Fibroblast of lung (primary cell): Measurements from ENCODE around the gene CFAP119. TPM values are rescaled to one million over a fixed set of nuclear protein-coding genes. Genes with fewer than 3 reads are reported as not detected.

Experiments used
- DNase-seq, 2 donors: peaks; one replicate each; pipeline versions ENCODE4 v3.0.0 to v3.0.0-alpha.2; 2010; ENCODE audit warnings: low read depth in 2 of 2
- H2AFZ ChIP-seq: 2 replicates; pipeline ENCODE4 v1.5.1; 2012; ENCODE audit warnings: low read length, control low read depth, inconsistent platforms
- H3K27ac ChIP-seq: 2 replicates; pipeline ENCODE4 v1.5.1; 2011; ENCODE audit warnings: low read length, control low read depth; ENCODE audit not compliant: insufficient read depth
- H3K27me3 ChIP-seq: 2 replicates; pipeline ENCODE4 v1.5.1; 2011; ENCODE audit warnings: mild to moderate bottlenecking, low read length; ENCODE audit not compliant: control insufficient read depth, insufficient read depth
- H3K36me3 ChIP-seq: 2 replicates; pipeline ENCODE4 v1.5.1; 2011; ENCODE audit warnings: low read length; ENCODE audit not compliant: control insufficient read depth, insufficient read depth
- H3K4me1 ChIP-seq: 2 replicates; pipeline ENCODE4 v1.5.1; 2011; ENCODE audit warnings: low read length; ENCODE audit not compliant: control insufficient read depth, insufficient read depth; ENCODE audit errors: extremely low read depth
- H3K4me2 ChIP-seq: 2 replicates; pipeline ENCODE4 v1.5.1; 2011; ENCODE audit warnings: low read length, control low read depth; ENCODE audit not compliant: insufficient read depth; ENCODE audit errors: extremely low read depth
- H3K4me3 ChIP-seq, 4 experiments: fragments of 200-600 bp in 1 of 4; sonication (generic) in 1 of 4; replicated peaks in 1 of 4; 2 replicates each; pipeline ENCODE4 v1.5.1; 2011 to 2016; ENCODE audit warnings: low read length in 4 of 4, low read depth in 3 of 4, mild to moderate bottlenecking in 3 of 4, control low read depth in 2 of 4, inconsistent platforms in 1 of 4, mixed read lengths in 1 of 4; ENCODE audit not compliant: insufficient read depth in 1 of 4; ENCODE audit errors: control extremely low read depth in 1 of 4
- H3K79me2 ChIP-seq: 2 replicates; pipeline ENCODE4 v1.5.1; 2012; ENCODE audit warnings: mild to moderate bottlenecking, low read length, inconsistent platforms; ENCODE audit not compliant: control insufficient read depth, insufficient read depth
- H3K9ac ChIP-seq: 2 replicates; pipeline ENCODE4 v1.5.1; 2011; ENCODE audit warnings: mild to moderate bottlenecking, low read length, control low read depth; ENCODE audit not compliant: insufficient read depth
- H3K9me3 ChIP-seq: 2 replicates; pipeline ENCODE4 v1.5.1; 2012; ENCODE audit warnings: low read depth, low read length; ENCODE audit not compliant: control insufficient read depth, insufficient read depth
- H4K20me1 ChIP-seq: 2 replicates; pipeline ENCODE4 v1.5.1; 2011; ENCODE audit warnings: low read length; ENCODE audit not compliant: control insufficient read depth, insufficient read depth; ENCODE audit errors: extremely low read depth
- EZH2 ChIP-seq: IDR thresholded peaks from 2 replicates; pipeline ENCODE4 v1.5.1; 2012; ENCODE audit warnings: low read length, control low read depth, mild to moderate bottlenecking; ENCODE audit errors: missing control alignments
- polyA plus RNA-seq, 2 donors: library from polyadenylated mRNA; depleted of rRNA in 1 of 2; stranded (reverse) in 1 of 2; unstranded in 1 of 2; fragments of >200 nt; gene quantifications; 2 replicates each; pipeline ENCODE4 v1.2.1, GENCODE V29; 2011 to 2012; ENCODE audit warnings: missing spikeins in 1 of 2
- total RNA-seq: library from RNA; depleted of rRNA; stranded (reverse); fragments of >200 nt; gene quantifications from 2 replicates; pipeline ENCODE4 v1.2.1, GENCODE V29; 2014
- TF ChIP-seq, protein P1 (sequence below), 2 donors: IDR thresholded peaks in 1 of 2; conservative IDR thresholded peaks in 1 of 2; 1 replicate in 1 of 2; 2 replicates in 1 of 2; pipeline ENCODE4 v1.5.1; 2011 to 2012; ENCODE audit warnings: low read length in 2 of 2, control low read depth in 1 of 2, inconsistent platforms in 1 of 2, low read depth in 1 of 2, mild to moderate bottlenecking in 1 of 2

Gene CFAP119
- total and polyA plus RNA-seq, 2 donors (not counting 1 experiment from before 2014, with no cell fraction given), result 1.3 to 1.5 TPM

DNA sequence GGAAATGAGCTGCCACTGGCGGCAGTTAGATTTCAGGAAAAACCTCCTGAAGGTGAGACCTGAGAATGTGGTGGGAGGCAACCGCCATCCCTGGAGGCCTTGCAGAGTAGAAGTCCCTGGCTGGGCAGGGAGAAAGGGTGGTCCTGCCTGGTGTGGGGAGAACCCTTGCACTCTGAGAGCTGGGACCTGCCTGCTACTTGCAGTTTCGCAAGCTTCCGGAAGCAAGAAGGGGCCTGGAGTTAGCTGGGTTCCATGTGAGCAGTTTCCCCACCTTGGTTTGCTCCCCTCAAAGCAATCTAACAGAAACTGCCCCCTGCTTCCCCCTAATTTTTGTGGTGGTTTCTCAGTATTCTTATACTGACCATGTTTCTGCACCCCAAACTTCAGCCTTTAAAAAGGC, 18.7 kb upstream of the CFAP119 start:
- DNase-seq, result no peak
- no peak overlapping the region for H3K4me3 ChIP-seq
- no peaks in the 10 kb centered on the region for H3K9me3 ChIP-seq
- peaks cover 7% of the 10 kb centered on the region for H3K4me1 ChIP-seq
- H2AFZ ChIP-seq, result no peak overlapping the region
- no peak overlapping the region for H3K27ac ChIP-seq
- H3K9ac ChIP-seq, result no peak overlapping the region
- H3K27me3 ChIP-seq, result no peaks in the 10 kb centered on the region
- no peak overlapping the region for H3K4me2 ChIP-seq
- H3K36me3 ChIP-seq, result peaks cover 16% of the 10 kb centered on the region
- no peak for TF ChIP-seq EZH2
- TF ChIP-seq, protein P1, sequence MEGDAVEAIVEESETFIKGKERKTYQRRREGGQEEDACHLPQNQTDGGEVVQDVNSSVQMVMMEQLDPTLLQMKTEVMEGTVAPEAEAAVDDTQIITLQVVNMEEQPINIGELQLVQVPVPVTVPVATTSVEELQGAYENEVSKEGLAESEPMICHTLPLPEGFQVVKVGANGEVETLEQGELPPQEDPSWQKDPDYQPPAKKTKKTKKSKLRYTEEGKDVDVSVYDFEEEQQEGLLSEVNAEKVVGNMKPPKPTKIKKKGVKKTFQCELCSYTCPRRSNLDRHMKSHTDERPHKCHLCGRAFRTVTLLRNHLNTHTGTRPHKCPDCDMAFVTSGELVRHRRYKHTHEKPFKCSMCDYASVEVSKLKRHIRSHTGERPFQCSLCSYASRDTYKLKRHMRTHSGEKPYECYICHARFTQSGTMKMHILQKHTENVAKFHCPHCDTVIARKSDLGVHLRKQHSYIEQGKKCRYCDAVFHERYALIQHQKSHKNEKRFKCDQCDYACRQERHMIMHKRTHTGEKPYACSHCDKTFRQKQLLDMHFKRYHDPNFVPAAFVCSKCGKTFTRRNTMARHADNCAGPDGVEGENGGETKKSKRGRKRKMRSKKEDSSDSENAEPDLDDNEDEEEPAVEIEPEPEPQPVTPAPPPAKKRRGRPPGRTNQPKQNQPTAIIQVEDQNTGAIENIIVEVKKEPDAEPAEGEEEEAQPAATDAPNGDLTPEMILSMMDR (conservative IDR thresholded peaks at IDR 0.05 in 1 of 2, IDR thresholded peaks at IDR 0.05 in 1 of 2; ENCODE audit: low read depth in 1 of 2, low read length in 2 of 2), result no peak
- H3K79me2 ChIP-seq, result peaks cover 7% of the 10 kb centered on the region
- no peaks in the 10 kb centered on the region for H4K20me1 ChIP-seq

- Histone ChIP-seq H3K79me2 (peaks cover 2% of the 10 kb centered on the region), H3K9me3 (no peaks in the 10 kb centered on the region), H3K4me3 (no peak overlapping the region), H2AFZ (no peak overlapping the region), H3K36me3 (peaks cover 16% of the 10 kb centered on the region), H3K4me1 (peaks cover 9% of the 10 kb centered on the region), H3K4me2 (no peak overlapping the region), H3K27ac (no peak overlapping the region), H4K20me1 (no peaks in the 10 kb centered on the region), H3K9ac (no peak overlapping the region), H3K27me3 (no peaks in the 10 kb centered on the region)
- TF ChIP-seq EZH2, result no peak
- TF ChIP-seq, protein P1 (conservative IDR thresholded peaks at IDR 0.05 in 1 of 2, IDR thresholded peaks at IDR 0.05 in 1 of 2; ENCODE audit: low read depth in 1 of 2, low read length in 2 of 2), result no peak
- DNase-seq, result no peak
Observed at GRCh38 chr16:30780021-30780420, 18.2 kb upstream of the CFAP119 start.

DNA sequence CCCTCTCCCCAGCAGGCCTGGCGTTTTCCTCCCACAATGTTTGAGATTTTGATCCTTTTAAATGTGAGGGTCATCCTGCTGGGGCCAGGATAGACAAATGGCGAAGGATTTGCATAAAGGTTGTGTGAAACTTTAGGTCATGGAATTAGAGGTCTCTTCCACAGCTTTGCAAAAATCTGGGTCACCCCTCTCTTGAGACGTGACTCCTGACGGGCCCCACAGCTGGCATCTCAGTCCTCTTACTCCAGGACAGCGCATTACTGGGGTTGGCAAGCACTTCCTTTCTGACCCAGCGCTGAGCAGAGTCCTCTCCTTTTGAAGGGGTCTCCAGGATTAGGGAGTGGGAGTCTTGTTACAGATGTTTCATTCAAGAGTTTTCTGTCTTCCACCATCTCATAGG, 17.7 kb upstream of the CFAP119 start:
- Histone ChIP-seq H3K27ac (no peak overlapping the region), H3K4me1 (peaks cover 12% of the 10 kb centered on the region), H3K4me3 (no peak overlapping the region), H4K20me1 (no peaks in the 10 kb centered on the region), H3K27me3 (no peaks in the 10 kb centered on the region), H3K79me2 (no peaks in the 10 kb centered on the region), H3K9ac (no peak overlapping the region), H3K9me3 (no peaks in the 10 kb centered on the region), H2AFZ (no peak overlapping the region), H3K36me3 (peaks cover 16% of the 10 kb centered on the region), H3K4me2 (no peak overlapping the region)
- TF ChIP-seq EZH2, result no peak
- TF ChIP-seq, protein P1 (conservative IDR thresholded peaks at IDR 0.05 in 1 of 2, IDR thresholded peaks at IDR 0.05 in 1 of 2; ENCODE audit: low read depth in 1 of 2, low read length in 2 of 2), result no peak
- no peak for DNase-seq
